Neutrophil (primary cell): Measurements from ENCODE around the gene RET.

ENCODE experiments used
- H3K27ac ChIP-seq: fragments of 200-600 bp; sonication (generic); 2 replicates; pipeline ENCODE4 v1.5.1; 2016; ENCODE audit warnings: mild to moderate bottlenecking, moderate library complexity
- H3K27me3 ChIP-seq: fragments of 200-600 bp; sonication (generic); 2 replicates; pipeline ENCODE4 v1.6.0; 2016; ENCODE audit warnings: mild to moderate bottlenecking
- H3K36me3 ChIP-seq: fragments of 200-600 bp; sonication (generic); 2 replicates; pipeline ENCODE4 v1.5.1; 2017
- H3K4me1 ChIP-seq, 2 experiments: fragments of 200-600 bp in 1 of 2; sonication (generic) in 1 of 2; 1 replicate in 1 of 2; 2 replicates in 1 of 2; pipeline versions ENCODE4 v1.5.1 to v1.6.1; 2013 to 2016; ENCODE audit warnings: low read depth in 1 of 2, low read length in 1 of 2, mild to moderate bottlenecking in 1 of 2, moderate library complexity in 1 of 2; ENCODE audit not compliant: control insufficient read depth in 1 of 2, insufficient read depth in 1 of 2
- H3K4me3 ChIP-seq, 2 experiments: fragments of 200-600 bp in 1 of 2; sonication (generic) in 1 of 2; 1 replicate in 1 of 2; 2 replicates in 1 of 2; pipeline ENCODE4 v1.5.1; 2013 to 2016; ENCODE audit warnings: low read depth in 1 of 2, low read length in 1 of 2, mild to moderate bottlenecking in 1 of 2, moderate library complexity in 1 of 2
- H3K9me3 ChIP-seq: fragments of 200-600 bp; sonication (generic); 2 replicates; pipeline ENCODE4 v1.5.1; 2016
- CTCF ChIP-seq: fragments of 200-600 bp; sonication (generic); IDR thresholded peaks from 2 replicates; pipeline ENCODE4 v1.5.1; 2016; ENCODE audit warnings: antibody characterized with exemption

Gene RET

GRCh38 chr10:43121444-43121843, 44.6 kb downstream of the RET start:
- Histone ChIP-seq H3K27me3 (no peaks in the 10 kb centered on the region), H3K9me3 (no peaks in the 10 kb centered on the region), H3K4me1 (peaks cover 20 to 22% of the 10 kb centered on the region in 2 experiments), H3K36me3 (no peaks in the 10 kb centered on the region), H3K27ac (peak overlapping the region; percentile 75), H3K4me3 (no peak overlapping the region)
- no peak for TF ChIP-seq CTCF

- H3K27ac ChIP-seq = peak overlapping the region; percentile 75
- H3K36me3 ChIP-seq = no peaks in the 10 kb centered on the region
- H3K4me3 ChIP-seq = no peak overlapping the region
- no peaks in the 10 kb centered on the region for H3K27me3 ChIP-seq
- H3K9me3 ChIP-seq = no peaks in the 10 kb centered on the region
- H3K4me1 ChIP-seq = peaks cover 20 to 22% of the 10 kb centered on the region in 2 experiments
- TF ChIP-seq CTCF = no peak
Observed at GRCh38 chr10:43122096-43122495, 45.2 kb downstream of the RET start.

GRCh38 chr10:43122826-43123225, 46.0 kb downstream of the RET start:
- Histone ChIP-seq H3K27me3 (no peaks in the 10 kb centered on the region), H3K27ac (no peak overlapping the region), H3K36me3 (no peaks in the 10 kb centered on the region), H3K4me1 (peaks cover 20 to 22% of the 10 kb centered on the region in 2 experiments), H3K9me3 (no peaks in the 10 kb centered on the region), H3K4me3 (no peak overlapping the region)
- TF ChIP-seq CTCF = no peak

GRCh38 chr10:43123361-43124093, 46.7 kb downstream of the RET start:
- TF ChIP-seq CTCF = no peak
- no peak overlapping the region for H3K27ac ChIP-seq
- no peaks in the 10 kb centered on the region for H3K9me3 ChIP-seq
- no peaks in the 10 kb centered on the region for H3K36me3 ChIP-seq
- no peaks in the 10 kb centered on the region for H3K27me3 ChIP-seq
- peaks cover 20 to 22% of the 10 kb centered on the region in 2 experiments for H3K4me1 ChIP-seq
- no peak overlapping the region for H3K4me3 ChIP-seq

GRCh38 chr10:43124094-43124521, 47.2 kb downstream of the RET start:
- no peak overlapping the region for H3K4me3 ChIP-seq
- no peaks in the 10 kb centered on the region for H3K27me3 ChIP-seq
- no peak for TF ChIP-seq CTCF
- H3K27ac ChIP-seq = no peak overlapping the region
- H3K4me1 ChIP-seq = peaks cover 20 to 22% of the 10 kb centered on the region in 2 experiments
- H3K9me3 ChIP-seq = no peaks in the 10 kb centered on the region
- H3K36me3 ChIP-seq = no peaks in the 10 kb centered on the region
